ENCODE data around the gene BUD13.

BUD13 gene, protein sequence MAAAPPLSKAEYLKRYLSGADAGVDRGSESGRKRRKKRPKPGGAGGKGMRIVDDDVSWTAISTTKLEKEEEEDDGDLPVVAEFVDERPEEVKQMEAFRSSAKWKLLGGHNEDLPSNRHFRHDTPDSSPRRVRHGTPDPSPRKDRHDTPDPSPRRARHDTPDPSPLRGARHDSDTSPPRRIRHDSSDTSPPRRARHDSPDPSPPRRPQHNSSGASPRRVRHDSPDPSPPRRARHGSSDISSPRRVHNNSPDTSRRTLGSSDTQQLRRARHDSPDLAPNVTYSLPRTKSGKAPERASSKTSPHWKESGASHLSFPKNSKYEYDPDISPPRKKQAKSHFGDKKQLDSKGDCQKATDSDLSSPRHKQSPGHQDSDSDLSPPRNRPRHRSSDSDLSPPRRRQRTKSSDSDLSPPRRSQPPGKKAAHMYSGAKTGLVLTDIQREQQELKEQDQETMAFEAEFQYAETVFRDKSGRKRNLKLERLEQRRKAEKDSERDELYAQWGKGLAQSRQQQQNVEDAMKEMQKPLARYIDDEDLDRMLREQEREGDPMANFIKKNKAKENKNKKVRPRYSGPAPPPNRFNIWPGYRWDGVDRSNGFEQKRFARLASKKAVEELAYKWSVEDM

GRCh38 chr11:116772443-116773202 is at the start of gene BUD13:
TSS of gene BUD13 (minus strand) at chr11:116772987. CDS start at chr11:116772964, 23 bp downstream.
- DNase-seq (ENCODE audit: low spot score in 2 of 2), result peak; percentile 91 to 96
- Mint-ChIP-seq H3K36me3 (ENCODE audit: insufficient read depth) (peaks cover 48% of the 10 kb centered on the region), H3K27me3 (no peaks in the 10 kb centered on the region), H3K4me3 (peak within 1 kb of the TSS; percentile 96), H3K4me1 (peaks cover 27% of the 10 kb centered on the region), H3K27ac (ENCODE audit: low read depth) (peak within 1 kb of the TSS; percentile 95), H3K9me3 (no peaks in the 10 kb centered on the region)
- peak; percentile 95 for ATAC-seq (replicated peaks; ENCODE audit: extremely low read depth, poor library complexity, severe bottlenecking)

DNA sequence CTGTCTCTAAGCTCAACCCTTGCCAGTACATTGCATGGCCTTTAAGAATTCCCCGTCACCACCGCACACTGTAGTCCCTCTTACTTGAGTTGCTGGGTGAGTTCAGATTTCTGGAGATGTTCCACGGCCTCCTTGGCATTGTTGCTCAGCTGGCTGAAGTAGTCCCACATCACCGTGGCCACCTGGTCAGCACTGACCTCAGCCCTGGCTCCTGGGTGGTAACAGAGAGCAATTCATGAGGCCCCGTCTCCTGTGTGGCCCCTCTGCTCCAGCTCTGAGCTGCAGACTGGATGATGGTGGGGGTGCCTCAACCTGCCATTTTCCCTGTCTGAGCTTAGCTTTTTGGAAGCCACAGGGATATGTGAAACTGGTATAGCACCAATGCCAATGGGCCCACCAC is 49.8 kb upstream of the BUD13 start:
- no peaks in the 10 kb centered on the region for H3K4me1 Mint-ChIP-seq
- H3K27ac Mint-ChIP-seq (ENCODE audit: low read depth), result no peak overlapping the region
- H3K9me3 Mint-ChIP-seq, result no peaks in the 10 kb centered on the region
- ATAC-seq (replicated peaks; ENCODE audit: extremely low read depth, poor library complexity, severe bottlenecking) (no peak), DNase-seq (ENCODE audit: low spot score in 2 of 2) (no peak)
- H3K27me3 Mint-ChIP-seq, result no peaks in the 10 kb centered on the region
- H3K36me3 Mint-ChIP-seq (ENCODE audit: insufficient read depth), result no peaks in the 10 kb centered on the region
- no peak overlapping the region for H3K4me3 Mint-ChIP-seq

DNA sequence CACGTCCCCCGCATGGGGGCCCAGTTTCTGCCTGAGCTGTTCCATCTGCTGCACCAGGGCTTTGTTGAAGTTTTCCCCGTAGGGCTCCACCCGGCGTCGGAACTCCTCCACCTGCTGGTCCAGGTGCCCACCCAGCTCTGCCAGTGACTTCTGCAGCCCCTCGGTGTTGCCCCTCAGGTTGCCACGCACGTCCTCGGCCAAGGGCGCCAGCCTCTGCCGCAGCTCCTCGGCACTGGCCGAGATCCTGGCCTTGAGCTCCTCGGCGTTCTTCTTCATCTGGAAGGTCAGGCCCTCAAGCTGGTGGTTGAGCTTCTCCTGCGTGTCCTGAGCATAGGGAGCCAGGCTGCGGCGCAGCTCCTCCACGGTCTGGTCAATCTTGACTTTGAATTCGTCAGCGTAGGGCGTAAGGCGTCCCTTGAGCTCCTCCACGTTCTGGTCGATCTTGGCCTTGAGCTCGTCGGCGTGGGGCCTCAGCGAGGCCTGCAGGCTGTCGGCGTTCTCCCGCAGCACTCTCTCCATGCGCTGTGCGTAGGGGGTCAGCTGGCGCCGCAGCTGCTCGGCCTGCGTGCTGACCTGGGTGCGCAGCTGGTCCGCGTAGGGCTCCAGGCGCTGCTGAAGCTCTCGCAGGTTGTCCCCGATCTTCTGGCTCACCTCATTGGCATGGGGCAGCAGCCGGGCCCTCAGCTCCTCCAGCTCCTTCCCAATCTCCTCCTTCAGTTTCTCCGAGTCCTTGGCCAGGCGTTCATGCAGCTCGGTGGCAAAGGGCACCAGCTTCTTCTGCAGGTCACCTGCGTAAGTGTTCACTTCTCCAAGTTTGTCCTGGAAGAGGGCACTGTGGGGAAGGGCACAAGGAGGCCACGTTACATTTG is 48.5 kb upstream of the BUD13 start:
- no peak overlapping the region for H3K27ac Mint-ChIP-seq (ENCODE audit: low read depth)
- DNase-seq (ENCODE audit: low spot score in 2 of 2) (no peak), ATAC-seq (replicated peaks; ENCODE audit: extremely low read depth, poor library complexity, severe bottlenecking) (no peak)
- H3K4me3 Mint-ChIP-seq, result no peak overlapping the region
- H3K9me3 Mint-ChIP-seq, result no peaks in the 10 kb centered on the region
- no peaks in the 10 kb centered on the region for H3K36me3 Mint-ChIP-seq (ENCODE audit: insufficient read depth)
- H3K4me1 Mint-ChIP-seq, result no peaks in the 10 kb centered on the region
- no peaks in the 10 kb centered on the region for H3K27me3 Mint-ChIP-seq

GRCh38 chr11:116819049-116819448 is 46.3 kb upstream of the BUD13 start:
- Mint-ChIP-seq H3K27ac (ENCODE audit: low read depth) (no peak overlapping the region), H3K4me3 (no peak overlapping the region), H3K27me3 (no peaks in the 10 kb centered on the region), H3K4me1 (no peaks in the 10 kb centered on the region), H3K9me3 (no peaks in the 10 kb centered on the region), H3K36me3 (ENCODE audit: insufficient read depth) (no peaks in the 10 kb centered on the region)
- ATAC-seq (replicated peaks; ENCODE audit: extremely low read depth, poor library complexity, severe bottlenecking) (no peak), DNase-seq (ENCODE audit: low spot score in 2 of 2) (no peak)

DNA sequence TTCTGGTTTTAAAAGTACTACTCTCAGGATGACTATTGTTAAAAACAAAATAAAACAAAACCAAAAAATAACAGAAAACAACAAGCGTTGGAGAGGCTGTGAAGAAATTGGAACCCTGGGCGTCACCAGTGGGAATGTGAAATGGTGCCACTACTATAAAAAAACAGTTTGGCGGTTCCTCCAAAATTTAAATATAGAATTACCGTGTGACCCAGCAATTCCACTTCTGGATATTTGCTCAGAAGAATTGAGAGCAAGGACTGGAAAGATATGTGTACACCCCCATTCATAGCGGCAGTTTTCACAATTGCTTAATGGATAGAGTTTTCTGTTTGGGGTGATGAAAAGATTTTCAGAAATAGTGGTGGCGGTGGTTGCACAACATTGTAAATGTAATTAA is 41.7 kb upstream of the BUD13 start:
- DNase-seq (ENCODE audit: low spot score in 2 of 2) (no peak), ATAC-seq (replicated peaks; ENCODE audit: extremely low read depth, poor library complexity, severe bottlenecking) (no peak)
- Mint-ChIP-seq H3K27ac (ENCODE audit: low read depth) (no peak overlapping the region), H3K4me1 (peaks cover 6% of the 10 kb centered on the region), H3K9me3 (no peaks in the 10 kb centered on the region), H3K4me3 (no peak overlapping the region), H3K36me3 (ENCODE audit: insufficient read depth) (no peaks in the 10 kb centered on the region), H3K27me3 (no peaks in the 10 kb centered on the region)

- Mint-ChIP-seq H3K4me1 (peaks cover 6% of the 10 kb centered on the region), H3K27ac (ENCODE audit: low read depth) (no peak overlapping the region), H3K4me3 (no peak overlapping the region), H3K27me3 (no peaks in the 10 kb centered on the region), H3K9me3 (no peaks in the 10 kb centered on the region), H3K36me3 (ENCODE audit: insufficient read depth) (no peaks in the 10 kb centered on the region)
- no peak for DNase-seq (ENCODE audit: low spot score in 2 of 2)
- no peak for ATAC-seq (replicated peaks; ENCODE audit: extremely low read depth, poor library complexity, severe bottlenecking)
These were observed 41.1 kb upstream of the BUD13 start for GRCh38 chr11:116813781-116814471.

- Mint-ChIP-seq H3K4me1 (peaks cover 6% of the 10 kb centered on the region), H3K27ac (ENCODE audit: low read depth) (no peak overlapping the region), H3K4me3 (no peak overlapping the region), H3K9me3 (no peaks in the 10 kb centered on the region), H3K36me3 (ENCODE audit: insufficient read depth) (no peaks in the 10 kb centered on the region), H3K27me3 (no peaks in the 10 kb centered on the region)
- ATAC-seq (replicated peaks; ENCODE audit: extremely low read depth, poor library complexity, severe bottlenecking) (no peak), DNase-seq (ENCODE audit: low spot score in 2 of 2) (no peak)
These were observed 40.4 kb upstream of the BUD13 start for GRCh38 chr11:116813170-116813569.

DNA sequence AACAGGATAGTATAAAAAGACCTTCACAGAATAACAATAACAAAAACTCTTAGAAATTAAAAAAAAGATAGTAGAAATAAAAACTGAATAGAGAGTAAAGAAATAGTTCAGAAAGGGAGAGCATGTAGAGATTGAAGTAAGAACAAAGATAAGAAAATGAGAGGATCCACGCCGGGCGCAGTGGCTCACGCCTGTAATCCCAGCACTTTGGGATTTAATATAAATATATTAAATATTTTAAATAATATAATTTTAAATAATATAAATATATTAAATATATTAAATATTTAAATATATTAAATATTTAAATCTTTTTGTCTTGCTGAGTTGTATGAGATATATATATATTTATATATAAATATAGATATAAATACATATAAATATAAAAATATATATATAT is 39.3 kb upstream of the BUD13 start:
- Mint-ChIP-seq H3K9me3 (no peaks in the 10 kb centered on the region), H3K4me3 (no peak overlapping the region), H3K27me3 (no peaks in the 10 kb centered on the region), H3K36me3 (ENCODE audit: insufficient read depth) (no peaks in the 10 kb centered on the region), H3K27ac (ENCODE audit: low read depth) (no peak overlapping the region), H3K4me1 (peaks cover 6% of the 10 kb centered on the region)
- DNase-seq (ENCODE audit: low spot score in 2 of 2), result no peak
- ATAC-seq (replicated peaks; ENCODE audit: extremely low read depth, poor library complexity, severe bottlenecking), result no peak

DNA sequence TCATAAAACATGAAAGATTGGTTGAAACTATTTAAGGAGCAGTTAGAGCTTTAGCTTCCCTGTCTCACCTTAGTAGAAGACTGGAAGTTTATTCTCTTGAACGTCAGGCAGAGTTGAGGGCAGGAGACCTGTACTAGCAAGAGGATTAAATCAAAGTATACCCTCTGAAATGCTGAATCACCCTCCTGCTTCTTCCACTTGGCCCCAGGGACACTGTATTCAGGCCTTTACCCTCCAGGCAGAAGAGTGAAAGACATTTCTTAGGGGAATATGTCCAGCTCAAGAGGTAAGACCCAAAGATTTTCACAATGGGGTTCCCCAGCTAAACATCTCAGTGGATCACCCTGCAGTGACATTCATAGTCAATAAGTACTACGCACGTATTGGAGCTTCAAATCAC is 38.4 kb upstream of the BUD13 start:
- peaks cover 6% of the 10 kb centered on the region for H3K4me1 Mint-ChIP-seq
- DNase-seq (ENCODE audit: low spot score in 2 of 2) (no peak), ATAC-seq (replicated peaks; ENCODE audit: extremely low read depth, poor library complexity, severe bottlenecking) (no peak)
- no peaks in the 10 kb centered on the region for H3K27me3 Mint-ChIP-seq
- no peaks in the 10 kb centered on the region for H3K36me3 Mint-ChIP-seq (ENCODE audit: insufficient read depth)
- H3K4me3 Mint-ChIP-seq, result no peak overlapping the region
- no peak overlapping the region for H3K27ac Mint-ChIP-seq (ENCODE audit: low read depth)
- H3K9me3 Mint-ChIP-seq, result no peaks in the 10 kb centered on the region

GRCh38 chr11:116808262-116809175 is 35.7 kb upstream of the BUD13 start:
- no peak for DNase-seq (ENCODE audit: low spot score in 2 of 2)
- Mint-ChIP-seq H3K4me3 (no peak overlapping the region), H3K4me1 (peaks cover 3% of the 10 kb centered on the region), H3K36me3 (ENCODE audit: insufficient read depth) (no peaks in the 10 kb centered on the region), H3K27ac (ENCODE audit: low read depth) (no peak overlapping the region), H3K27me3 (no peaks in the 10 kb centered on the region), H3K9me3 (no peaks in the 10 kb centered on the region)
- ATAC-seq (replicated peaks; ENCODE audit: extremely low read depth, poor library complexity, severe bottlenecking), result no peak

- no peaks in the 10 kb centered on the region for H3K27me3 Mint-ChIP-seq
- no peak for DNase-seq (ENCODE audit: low spot score in 2 of 2)
- no peak for ATAC-seq (replicated peaks; ENCODE audit: extremely low read depth, poor library complexity, severe bottlenecking)
- H3K9me3 Mint-ChIP-seq, result no peaks in the 10 kb centered on the region
- H3K4me1 Mint-ChIP-seq, result no peaks in the 10 kb centered on the region
- H3K4me3 Mint-ChIP-seq, result no peak overlapping the region
- no peak overlapping the region for H3K27ac Mint-ChIP-seq (ENCODE audit: low read depth)
- no peaks in the 10 kb centered on the region for H3K36me3 Mint-ChIP-seq (ENCODE audit: insufficient read depth)
These were observed 34.9 kb upstream of the BUD13 start for GRCh38 chr11:116807601-116808261.
